GM23338 (cell line): ENCODE measurements around the gene SMYD3.
"Not testable (repeated sequence)": the region's sequence is repeated elsewhere in the genome, so short reads cannot be mapped to it uniquely, and the experiment has no call there.

ENCODE experiments used
- CTCF ChIP-seq, 2 experiments: fragments of 200-600 bp in 1 of 2; sonication (generic) in 1 of 2; conservative IDR thresholded peaks; 2 replicates each; pipeline versions ENCODE4 v1.5.1 to v1.6.1; 2016 to 2017; ENCODE audit warnings: antibody characterized with exemption in 2 of 2, low read depth in 2 of 2, mild to moderate bottlenecking in 2 of 2, moderate library complexity in 1 of 2
- EZH2 ChIP-seq: fragments of 200-600 bp; sonication (generic); IDR thresholded peaks from one replicate; pipeline ENCODE4 v1.8.0; 2017; ENCODE audit warnings: antibody characterized with exemption, mild to moderate bottlenecking, low read depth; ENCODE audit not compliant: unreplicated experiment
- EZH2phosphoT487 ChIP-seq: fragments of 200-600 bp; sonication (generic); IDR thresholded peaks from one replicate; pipeline ENCODE4 v1.8.1; 2018; ENCODE audit warnings: antibody characterized with exemption; ENCODE audit not compliant: unreplicated experiment
- JUNB ChIP-seq: IDR thresholded peaks from one replicate; pipeline ENCODE4 v1.6.1; 2016; ENCODE audit warnings: antibody characterized with exemption; ENCODE audit not compliant: unreplicated experiment
- NANOG ChIP-seq: IDR thresholded peaks from 2 replicates; pipeline ENCODE4 v1.6.1; 2016; ENCODE audit warnings: antibody characterized with exemption, borderline replicate concordance
- REST ChIP-seq: IDR thresholded peaks from one replicate; pipeline ENCODE4 v1.6.1; 2018; ENCODE audit warnings: antibody characterized with exemption; ENCODE audit not compliant: unreplicated experiment

- TF ChIP-seq EZH2phosphoT487; CTCF (conservative IDR thresholded peaks at IDR 0.05; ENCODE audit: low read depth in 2 of 2); EZH2; REST; NANOG; JUNB: not testable (repeated sequence)
Measured at GRCh38 chr1:245728035-245728434, 779.0 kb downstream of the SMYD3 start.
